NCI-H2107 (cell line): Measurements from ENCODE around the gene OVCA2.

Experiments
- DNase-seq: peaks from one replicate; lab custom pipeline; 2025; lab: John Stamatoyannopoulos, UW

OVCA2 gene

DNA sequence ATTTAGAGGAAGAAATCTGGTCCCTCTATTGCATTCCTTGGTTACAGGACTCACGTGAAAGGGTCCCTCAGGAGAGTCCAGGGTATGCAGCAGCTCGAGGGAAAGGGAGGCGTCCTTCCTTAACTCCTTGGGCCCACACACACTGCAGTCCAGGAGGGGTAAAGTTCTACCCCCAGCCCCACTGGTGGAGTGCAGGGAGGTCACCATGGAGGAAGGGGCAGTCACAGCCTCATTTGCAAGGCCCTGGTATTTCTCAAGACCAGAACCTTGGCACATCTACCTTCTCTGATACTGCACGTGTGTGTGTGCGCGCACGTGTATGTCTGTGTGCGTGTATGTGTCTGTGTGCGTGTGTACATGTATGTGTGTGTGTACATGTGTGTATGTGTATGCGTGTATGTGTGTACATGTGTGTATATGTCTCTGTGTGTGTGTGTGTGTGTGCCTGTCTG lies 24.2 kb downstream of the OVCA2 start:
- DNase-seq: no peak

DNA sequence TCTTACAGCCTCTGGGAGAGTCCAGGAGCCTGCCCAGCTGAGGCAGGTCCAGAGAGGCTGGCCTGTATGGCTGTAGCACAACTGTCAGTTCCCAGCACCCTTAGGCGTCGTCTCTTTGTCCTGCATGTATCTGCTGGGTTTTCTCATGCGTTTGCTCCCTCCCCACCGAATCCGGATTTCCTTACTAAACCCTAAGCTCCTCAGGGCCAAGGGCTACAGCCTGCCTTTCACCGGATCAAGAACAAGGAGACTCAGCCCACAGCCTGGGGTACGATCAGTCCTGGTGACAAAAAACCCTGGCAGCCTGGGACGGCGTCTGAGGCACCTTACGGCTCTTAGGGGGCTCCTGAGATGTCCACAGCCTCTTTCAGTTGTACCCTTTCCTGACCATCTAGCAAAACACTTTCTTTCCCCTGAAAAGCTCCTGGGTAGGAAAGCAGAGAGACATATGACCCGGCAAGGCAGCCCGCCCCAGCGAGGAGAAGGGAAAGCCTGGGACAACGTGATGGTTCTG lies 25.3 kb downstream of the OVCA2 start:
- DNase-seq: no peak

GRCh38 chr17:2067608-2068024 lies 25.8 kb downstream of the OVCA2 start:
- no peak for DNase-seq

DNA sequence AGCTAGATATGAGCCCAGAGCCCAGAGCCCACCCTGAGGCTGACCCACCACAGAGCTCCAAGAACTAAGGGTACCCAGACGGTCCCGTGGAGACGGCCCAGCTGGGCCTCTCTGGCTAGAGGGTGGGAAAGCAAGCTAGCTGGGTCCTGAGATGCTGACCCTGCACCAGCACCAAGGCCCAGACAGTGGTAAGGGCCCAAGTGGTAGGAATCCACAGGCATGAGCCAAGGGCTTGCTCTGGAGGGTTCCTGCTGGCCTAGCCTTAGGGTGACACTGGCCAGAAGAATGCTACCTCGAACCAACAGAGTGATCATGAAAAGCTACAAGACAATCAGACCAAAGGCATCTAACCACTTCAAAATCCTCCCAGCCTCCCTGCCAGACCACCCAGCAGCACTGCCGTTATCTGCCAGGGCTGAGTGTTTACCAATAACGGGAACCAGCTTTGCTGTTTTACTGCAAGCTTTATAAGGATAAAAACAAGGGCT lies 26.3 kb downstream of the OVCA2 start:
- DNase-seq: no peak

GRCh38 chr17:2068519-2069051 lies 26.8 kb downstream of the OVCA2 start:
- DNase-seq: no peak

GRCh38 chr17:2070241-2071023 lies 28.6 kb downstream of the OVCA2 start:
- DNase-seq: no peak

- DNase-seq: no peak
Observed at GRCh38 chr17:2071024-2071385, 29.2 kb downstream of the OVCA2 start.

DNA sequence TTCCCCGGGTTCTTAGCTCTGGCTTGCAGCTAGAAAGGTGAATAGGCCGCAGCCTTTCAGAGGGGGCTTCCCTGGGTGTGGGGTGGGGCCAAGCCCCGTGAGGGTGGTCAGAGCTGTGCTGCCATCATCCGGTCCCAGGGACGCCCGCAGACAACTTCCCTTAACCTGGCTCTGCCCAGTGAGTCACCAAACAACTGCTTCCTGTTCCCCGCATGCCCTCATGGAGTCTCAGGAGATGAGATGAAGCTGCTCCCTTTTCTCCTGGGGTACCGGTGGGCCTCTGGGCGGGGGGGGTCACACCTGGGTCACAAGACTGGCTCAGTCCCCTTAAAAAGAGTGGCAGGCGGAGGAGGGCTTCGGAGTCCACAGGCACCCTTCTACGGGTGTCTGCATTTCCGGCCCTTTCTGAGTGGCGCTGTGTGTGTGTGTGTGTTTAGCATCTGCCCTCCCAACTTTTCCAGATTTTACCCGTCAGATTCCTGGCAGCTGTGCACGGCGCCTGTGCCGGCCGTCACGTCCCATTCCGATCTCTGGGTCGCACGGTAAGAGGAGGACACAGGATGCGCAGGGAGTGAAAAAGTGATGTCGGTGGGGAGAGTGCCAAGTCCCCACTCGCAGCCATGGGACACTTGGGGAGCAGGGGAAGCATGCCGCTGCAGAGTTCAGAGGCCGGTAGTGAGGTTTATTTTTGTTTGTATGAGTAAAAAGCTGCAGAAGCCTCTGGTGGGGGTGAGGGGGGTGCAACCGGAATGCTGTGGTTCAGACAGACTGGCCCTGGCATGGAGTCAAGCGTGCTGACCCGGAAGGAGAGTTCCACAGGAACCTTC lies 29.8 kb downstream of the OVCA2 start:
- DNase-seq: no peak

GRCh38 chr17:2074919-2075318 lies 33.1 kb downstream of the OVCA2 start:
- DNase-seq: no peak

DNA sequence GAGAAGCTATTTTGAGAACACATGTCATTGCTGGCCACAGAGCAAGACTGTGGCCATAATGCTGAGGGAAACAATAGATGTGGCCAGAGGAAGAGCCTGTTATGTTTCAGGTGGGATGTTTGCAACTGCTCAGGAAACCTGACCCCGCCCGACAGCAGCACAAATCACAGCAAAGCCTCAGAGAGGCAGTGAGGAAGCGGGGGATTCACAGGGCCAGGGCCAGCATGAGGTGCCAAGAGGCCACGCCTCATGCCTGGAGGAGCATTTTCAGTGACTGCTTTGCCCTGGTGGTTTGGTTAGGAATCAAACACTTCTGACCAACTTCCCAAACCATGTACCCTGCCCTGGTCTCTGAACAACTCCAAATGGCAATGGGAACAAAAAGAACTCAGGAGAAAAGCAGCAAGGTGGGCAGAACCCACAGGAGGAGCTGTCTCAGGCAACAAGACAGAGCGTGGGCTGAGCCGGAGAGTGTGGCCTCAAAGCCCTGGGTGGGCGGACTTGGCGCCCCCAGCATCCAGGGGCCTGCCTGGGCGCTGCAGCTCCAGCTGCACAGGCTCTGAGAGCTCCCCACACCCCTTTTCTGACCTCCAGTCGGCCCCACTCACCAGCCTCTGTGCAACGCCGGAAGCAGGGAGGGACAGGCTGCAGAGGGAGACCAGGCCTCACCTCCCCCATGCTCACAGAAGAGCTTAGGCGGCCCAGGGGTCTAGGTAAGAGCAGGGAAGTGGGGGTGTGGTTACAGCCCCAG lies 33.7 kb downstream of the OVCA2 start:
- no peak for DNase-seq

DNA sequence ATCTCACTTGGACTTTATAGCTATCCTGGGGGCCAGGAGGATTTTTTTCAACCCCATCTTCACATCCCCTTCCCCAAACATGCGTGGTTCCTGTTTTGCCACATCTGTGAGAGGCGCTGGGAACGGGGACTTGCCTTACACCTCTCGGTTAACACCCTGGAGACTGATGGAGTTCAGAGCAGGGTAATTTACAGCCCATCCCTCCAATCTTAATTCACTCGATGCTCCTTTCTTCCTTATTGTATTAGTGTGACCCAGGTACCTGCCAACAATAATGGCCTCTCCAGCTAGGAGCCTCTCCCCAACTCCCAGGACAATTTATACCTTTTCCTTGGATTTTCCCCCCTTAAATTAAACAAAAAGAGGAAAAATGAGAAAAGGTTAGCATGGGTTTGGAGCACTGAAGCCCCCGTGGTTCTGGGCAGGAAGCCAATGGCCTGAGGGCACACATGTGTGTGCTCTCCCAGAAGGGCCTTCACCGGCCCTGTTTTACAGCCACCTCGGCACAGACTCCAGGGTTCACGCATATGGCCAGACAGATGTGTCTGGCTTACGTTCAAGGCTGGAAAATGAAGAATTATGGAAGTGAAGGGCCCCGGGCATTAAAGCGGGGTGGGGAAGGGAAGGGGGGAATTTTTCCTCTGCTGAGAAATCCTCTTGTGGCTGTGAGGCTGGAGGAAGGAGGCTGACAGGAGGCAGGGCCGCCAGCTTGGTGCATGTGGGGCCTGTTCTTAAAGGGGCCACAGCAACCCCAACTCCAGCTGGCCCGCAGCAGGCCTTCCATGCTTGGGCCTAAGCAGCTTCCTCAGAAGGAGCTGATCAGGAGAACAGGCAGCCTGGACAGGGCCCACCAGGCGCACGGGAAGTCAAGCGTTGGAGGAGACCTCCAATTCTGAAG lies 34.5 kb downstream of the OVCA2 start:
- no peak for DNase-seq

DNA sequence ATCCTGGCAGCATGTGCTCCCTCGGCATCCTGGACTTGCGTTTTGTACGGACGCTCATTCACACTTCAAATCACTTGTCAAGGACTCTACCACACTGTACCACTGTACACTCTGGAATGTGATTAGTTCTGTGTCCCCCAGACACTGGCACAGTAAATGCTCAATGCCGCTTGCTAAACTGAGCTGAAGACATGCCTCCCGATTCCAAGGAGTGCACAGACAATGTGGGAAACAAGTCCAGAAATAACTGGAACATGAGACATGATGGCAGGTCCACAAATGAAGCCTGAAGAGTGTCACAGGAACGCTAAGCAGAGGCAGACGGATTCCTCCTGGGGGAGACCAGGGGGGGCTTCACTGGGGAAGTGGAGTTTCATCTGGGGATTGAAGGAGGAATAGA lies 35.2 kb downstream of the OVCA2 start:
- no peak for DNase-seq

DNA sequence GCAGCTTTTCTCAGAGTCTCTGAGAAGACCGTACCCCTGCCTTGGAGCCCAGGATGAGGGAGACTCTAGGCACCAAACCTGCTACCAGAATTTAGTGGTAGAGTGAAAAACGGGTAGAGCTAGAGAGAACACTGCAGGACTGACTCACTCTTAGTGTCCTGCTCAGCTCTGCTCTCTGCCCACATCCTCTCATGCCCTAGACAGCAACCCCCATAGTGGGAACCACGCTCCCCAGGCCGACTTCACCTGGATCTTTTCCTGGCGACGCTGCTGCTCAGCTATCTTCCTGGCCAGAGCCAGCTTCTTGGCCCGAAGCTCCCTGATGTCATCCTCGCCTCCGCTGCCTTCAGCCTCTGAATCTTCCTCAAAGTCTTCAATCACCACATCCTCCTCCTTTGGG lies 39.7 kb downstream of the OVCA2 start:
- no peak for DNase-seq

GRCh38 chr17:2082003-2082781 lies 40.4 kb downstream of the OVCA2 start:
- DNase-seq: no peak

DNA sequence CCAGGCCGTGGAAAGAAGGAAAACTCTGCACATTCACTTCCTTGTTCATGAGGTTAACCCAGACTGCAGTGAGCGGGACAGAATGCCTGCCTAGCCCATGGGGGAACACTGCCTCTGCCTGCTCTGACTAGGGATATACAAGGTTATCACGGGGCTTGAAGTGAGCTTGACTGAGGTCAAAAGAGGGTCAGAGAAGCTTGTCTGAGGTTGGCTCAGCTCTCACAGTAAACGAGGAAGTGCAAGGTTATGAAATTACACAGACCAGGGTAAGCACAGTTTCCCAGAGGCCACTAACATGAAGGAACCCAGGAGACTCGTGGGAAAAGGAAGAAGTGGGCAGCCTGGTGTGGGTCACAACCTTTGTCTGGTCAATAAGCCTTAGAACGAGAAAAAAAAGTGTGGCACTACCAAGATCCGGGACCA lies 41.8 kb downstream of the OVCA2 start:
- no peak for DNase-seq

GRCh38 chr17:2084036-2084765 lies 42.4 kb downstream of the OVCA2 start:
- DNase-seq: no peak

GRCh38 chr17:2084766-2085647 lies 43.2 kb downstream of the OVCA2 start:
- no peak for DNase-seq

- no peak for DNase-seq
Observed at GRCh38 chr17:2085648-2085949, 43.8 kb downstream of the OVCA2 start.

- DNase-seq: no peak
Observed at GRCh38 chr17:2086306-2086705, 44.5 kb downstream of the OVCA2 start.
